HEK293 (cell line): Measurements from ENCODE around the gene EME1.

Source experiments
- CTCF ChIA-PET: fragments of 350-600 bp; formaldehyde crosslinking; extraction: SDS; loops from one replicate; lab custom pipeline; 2021; ENCODE audit warnings: antibody characterized with exemption; lab: Yijun Ruan, JAX
- POLR2A ChIA-PET: fragments of 300-600 bp; formaldehyde crosslinking; extraction: SDS; loops from one replicate; lab custom pipeline; 2020; ENCODE audit warnings: antibody characterized with exemption, inconsistent platforms; lab: Yijun Ruan, JAX
- H3K27ac ChIP-seq: fragments of 200-500 bp; sonication (Bioruptor generic); 2 replicates; pipeline ENCODE4 v1.5.1; 2014; ENCODE audit warnings: low read depth, low read length, control low read depth, inconsistent platforms; ENCODE audit errors: extremely low read depth
- H3K36me3 ChIP-seq, 2 experiments: fragments of 200-500 bp in 1 of 2; sonication (Bioruptor generic) in 1 of 2; 1 replicate in 1 of 2; 2 replicates in 1 of 2; pipeline ENCODE4 v1.5.1; 2014 to 2017; ENCODE audit warnings: inconsistent platforms in 2 of 2, low read length in 2 of 2; ENCODE audit not compliant: control insufficient read depth in 2 of 2, insufficient read depth in 1 of 2
- H3K4me1 ChIP-seq: fragments of 200-500 bp; sonication (Bioruptor generic); 2 replicates; pipeline ENCODE4 v1.5.1; 2014; ENCODE audit warnings: mild to moderate bottlenecking, low read length, inconsistent platforms; ENCODE audit not compliant: control insufficient read depth, insufficient read depth
- H3K4me3 ChIP-seq: 2 replicates; pipeline ENCODE4 v1.5.1; 2011; ENCODE audit warnings: low read depth, mild to moderate bottlenecking, control low read depth, low read length, moderate library complexity
- H3K9me3 ChIP-seq: fragments of 200-500 bp; sonication (Bioruptor generic); 2 replicates; pipeline ENCODE4 v1.5.1; 2014; ENCODE audit warnings: low read depth, low read length, inconsistent platforms; ENCODE audit not compliant: control insufficient read depth, insufficient read depth
- BCL11B ChIP-seq: fragments of 450-650 bp; formaldehyde crosslinking; IDR thresholded peaks from 2 replicates; pipeline ENCODE4 v1.5.1; 2016; ENCODE audit warnings: low read depth, missing biosample characterization, missing genetic modification characterization
- GFI1B ChIP-seq: fragments of 450-650 bp; formaldehyde crosslinking; IDR thresholded peaks from 2 replicates; pipeline ENCODE4 v1.5.1; 2016; ENCODE audit warnings: missing biosample characterization, missing genetic modification characterization
- KLF7 ChIP-seq: fragments of 450-650 bp; formaldehyde crosslinking; IDR thresholded peaks from 2 replicates; pipeline ENCODE4 v1.5.1; 2016; ENCODE audit warnings: missing biosample characterization, missing genetic modification characterization, borderline replicate concordance
- KLF9 ChIP-seq: fragments of 450-650 bp; formaldehyde crosslinking; IDR thresholded peaks from 2 replicates; pipeline ENCODE4 v1.5.1; 2016; ENCODE audit warnings: missing biosample characterization, missing genetic modification characterization, low read depth
- OVOL3 ChIP-seq: fragments of 450-650 bp; formaldehyde crosslinking; IDR thresholded peaks from 2 replicates; pipeline ENCODE4 v1.5.1; 2016; ENCODE audit warnings: missing biosample characterization, missing genetic modification characterization
- PRDM1 ChIP-seq: fragments of 450-650 bp; formaldehyde crosslinking; IDR thresholded peaks from 2 replicates; pipeline ENCODE4; 2016; ENCODE audit warnings: missing biosample characterization, missing genetic modification characterization
- REPIN1 ChIP-seq: fragments of 450-650 bp; formaldehyde crosslinking; IDR thresholded peaks from 2 replicates; pipeline ENCODE4 v1.5.1; 2017; ENCODE audit warnings: missing biosample characterization, missing genetic modification characterization, low read depth
- SALL2 ChIP-seq: fragments of 450-650 bp; formaldehyde crosslinking; IDR thresholded peaks from 2 replicates; pipeline ENCODE4 v1.5.0; 2017; ENCODE audit warnings: missing biosample characterization, mild to moderate bottlenecking, missing genetic modification characterization, borderline replicate concordance
- YY2 ChIP-seq: fragments of 450-650 bp; formaldehyde crosslinking; IDR thresholded peaks from 2 replicates; pipeline ENCODE4 v1.5.1; 2016; ENCODE audit warnings: missing biosample characterization, missing genetic modification characterization
- ZBTB1 ChIP-seq: fragments of 450-650 bp; formaldehyde crosslinking; IDR thresholded peaks from 2 replicates; pipeline ENCODE4 v1.5.1; 2016; ENCODE audit warnings: missing biosample characterization, missing genetic modification characterization
- ZBTB7A ChIP-seq: fragments of 450-650 bp; formaldehyde crosslinking; IDR thresholded peaks from 2 replicates; pipeline ENCODE4 v1.5.1; 2016; ENCODE audit warnings: low read depth, missing biosample characterization, missing genetic modification characterization
- ZFHX2 ChIP-seq: fragments of 450-650 bp; formaldehyde crosslinking; conservative IDR thresholded peaks from 2 replicates; pipeline ENCODE4 v1.5.1; 2016; ENCODE audit warnings: missing biosample characterization, missing genetic modification characterization
- ZFP3 ChIP-seq: fragments of 450-650 bp; formaldehyde crosslinking; IDR thresholded peaks from 2 replicates; pipeline ENCODE4 v1.5.1; 2016; ENCODE audit warnings: low read depth, missing biosample characterization, missing genetic modification characterization
- ZFP69B ChIP-seq: fragments of 450-650 bp; formaldehyde crosslinking; IDR thresholded peaks from 2 replicates; pipeline ENCODE4 v1.5.1; 2016; ENCODE audit warnings: missing biosample characterization, missing genetic modification characterization
- ZIC2 ChIP-seq: fragments of 450-650 bp; formaldehyde crosslinking; IDR thresholded peaks from 2 replicates; pipeline ENCODE4 v1.5.1; 2016; ENCODE audit warnings: missing biosample characterization, missing genetic modification characterization
- ZNF114 ChIP-seq: fragments of 450-650 bp; formaldehyde crosslinking; IDR thresholded peaks from 2 replicates; pipeline ENCODE4 v1.5.0; 2017; ENCODE audit warnings: missing biosample characterization, missing genetic modification characterization
- ZNF155 ChIP-seq: fragments of 450-650 bp; formaldehyde crosslinking; IDR thresholded peaks from 2 replicates; pipeline ENCODE4 v1.5.1; 2016; ENCODE audit warnings: missing biosample characterization, missing genetic modification characterization
- ZNF16 ChIP-seq: fragments of 450-650 bp; formaldehyde crosslinking; IDR thresholded peaks from 2 replicates; pipeline ENCODE4 v1.5.1; 2016; ENCODE audit warnings: low read depth, missing biosample characterization, missing genetic modification characterization
- ZNF2 ChIP-seq: fragments of 450-650 bp; formaldehyde crosslinking; IDR thresholded peaks from 2 replicates; pipeline ENCODE4 v1.5.1; 2016; ENCODE audit warnings: missing biosample characterization, missing genetic modification characterization
- ZNF221 ChIP-seq: fragments of 450-650 bp; formaldehyde crosslinking; IDR thresholded peaks from 2 replicates; pipeline ENCODE4 v1.5.1; 2017; ENCODE audit warnings: missing biosample characterization, missing genetic modification characterization, borderline replicate concordance
- ZNF266 ChIP-seq: fragments of 450-650 bp; formaldehyde crosslinking; IDR thresholded peaks from 2 replicates; pipeline ENCODE4 v1.5.1; 2016; ENCODE audit warnings: missing biosample characterization, missing genetic modification characterization, low read depth
- ZNF311 ChIP-seq: fragments of 450-650 bp; formaldehyde crosslinking; IDR thresholded peaks from 2 replicates; pipeline ENCODE4 v1.5.1; 2017; ENCODE audit warnings: missing biosample characterization, missing genetic modification characterization, borderline replicate concordance
- ZNF350 ChIP-seq: fragments of 450-650 bp; formaldehyde crosslinking; IDR thresholded peaks from 2 replicates; pipeline ENCODE4 v1.5.0; 2017; ENCODE audit warnings: missing biosample characterization, mild to moderate bottlenecking, missing genetic modification characterization
- ZNF391 ChIP-seq: fragments of 450-650 bp; formaldehyde crosslinking; IDR thresholded peaks from 2 replicates; pipeline ENCODE4 v1.5.1; 2016; ENCODE audit warnings: low read depth, missing biosample characterization, missing genetic modification characterization, borderline replicate concordance
- ZNF596 ChIP-seq: fragments of 450-650 bp; IDR thresholded peaks from 2 replicates; pipeline ENCODE4 v1.5.0; 2018; ENCODE audit warnings: missing biosample characterization, mild to moderate bottlenecking, missing genetic modification characterization, moderate library complexity
- ZNF677 ChIP-seq: fragments of 450-650 bp; IDR thresholded peaks from 2 replicates; pipeline ENCODE4 v1.5.0; 2018; ENCODE audit warnings: missing biosample characterization, mild to moderate bottlenecking, missing genetic modification characterization, moderate library complexity
- ZNF707 ChIP-seq: fragments of 450-650 bp; formaldehyde crosslinking; IDR thresholded peaks from 2 replicates; pipeline ENCODE4 v1.5.1; 2016; ENCODE audit warnings: missing biosample characterization, missing genetic modification characterization
- ZNF768 ChIP-seq: fragments of 450-650 bp; formaldehyde crosslinking; IDR thresholded peaks from 2 replicates; pipeline ENCODE4 v1.5.1; 2018; ENCODE audit warnings: missing biosample characterization, mild to moderate bottlenecking, missing genetic modification characterization
- ZSCAN23 ChIP-seq: fragments of 450-650 bp; formaldehyde crosslinking; IDR thresholded peaks from 2 replicates; pipeline ENCODE4 v1.5.1; 2016; ENCODE audit warnings: missing biosample characterization, missing genetic modification characterization

Gene EME1

DNA sequence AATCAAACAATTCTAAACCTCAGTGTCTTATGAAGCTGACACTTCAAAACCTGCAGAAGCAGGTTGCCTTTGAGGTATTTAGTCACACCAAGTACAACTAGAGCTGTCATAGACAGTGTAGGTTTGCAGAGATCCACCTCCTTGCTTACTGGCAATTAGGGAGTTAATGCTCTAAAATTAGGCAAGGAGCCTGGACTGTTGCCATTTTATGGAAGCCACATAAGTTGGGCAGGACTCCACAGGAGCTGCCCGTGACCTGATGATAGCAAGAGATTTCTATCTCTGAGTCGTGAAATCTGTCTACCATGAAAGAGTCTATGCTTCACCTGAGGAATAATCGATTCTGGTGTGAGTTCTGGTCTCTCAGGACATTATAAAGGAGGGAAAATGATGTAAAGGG lies 8.9 kb downstream of the EME1 start:
- peaks cover 64 to 98% of the 10 kb centered on the region in 2 experiments for H3K36me3 ChIP-seq
- H3K4me1 ChIP-seq, result no peaks in the 10 kb centered on the region
- CTCF ChIA-PET, result interaction anchor here (0.8 to 8.8 kb wide), 6 partner anchors 10 to 182 kb away, joined by 3 to 69 read pairs (median 8); partner anchors contain the start of genes LRRC59 and RSAD1
- POLR2A ChIA-PET, result interaction anchor here (0.8 to 5.5 kb wide), 7 partner anchors 9 to 84 kb away, joined by 3 to 41 read pairs (median 4); partner anchors contain the start of gene LRRC59
- no peak for TF ChIP-seq ZSCAN23 (tag by site-specific recombination)
- no peak for TF ChIP-seq ZNF350
- no peak for TF ChIP-seq ZNF391 (tag by site-specific recombination)
- no peak for TF ChIP-seq ZNF768 (tag by site-specific recombination)
- no peak for TF ChIP-seq BCL11B (tag by site-specific recombination)
- no peak for TF ChIP-seq SALL2 (tag by site-specific recombination)
- no peak for TF ChIP-seq ZFHX2 (tag by site-specific recombination)
- no peak for TF ChIP-seq ZNF2 (tag by site-specific recombination)
- TF ChIP-seq ZFP69B (tag by site-specific recombination), result no peak
- no peak for TF ChIP-seq GFI1B (tag by site-specific recombination)
- no peak for TF ChIP-seq ZNF677
- TF ChIP-seq ZNF221 (tag by site-specific recombination), result no peak
- TF ChIP-seq ZNF266 (tag by site-specific recombination), result no peak
- TF ChIP-seq OVOL3, result no peak
- TF ChIP-seq ZIC2 (tag by site-specific recombination), result no peak
- no peak for TF ChIP-seq REPIN1
- no peak for TF ChIP-seq ZNF16 (tag by site-specific recombination)
- TF ChIP-seq ZBTB1 (tag by site-specific recombination), result no peak
- no peak for TF ChIP-seq ZNF596 (tag by site-specific recombination)
- TF ChIP-seq, all 188 proteins: peak for 0
- H3K9me3 ChIP-seq, result no peaks in the 10 kb centered on the region
- no peak overlapping the region for H3K4me3 ChIP-seq
- peak overlapping the region; percentile 24; the same call in 1 of the 2 replicates for H3K27ac ChIP-seq

DNA sequence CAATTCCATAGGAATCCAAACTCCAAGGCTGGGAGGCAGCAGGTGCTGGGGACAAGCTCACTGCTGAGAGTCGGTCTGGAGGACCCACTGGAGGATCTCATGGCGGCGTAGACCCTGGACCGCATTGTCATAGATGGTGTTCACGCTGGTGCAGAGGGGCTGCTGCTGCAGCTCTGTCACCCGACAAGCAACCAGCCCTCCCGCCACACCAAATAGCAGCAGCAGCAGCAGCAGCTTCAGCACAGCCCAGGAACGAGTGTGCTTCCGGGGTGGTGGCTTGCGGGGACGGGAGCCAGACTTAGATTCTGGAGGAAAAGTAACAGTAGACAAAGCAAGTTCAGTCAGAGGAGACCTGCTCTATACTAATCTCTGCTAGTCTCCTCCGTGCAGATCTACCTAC lies 9.9 kb downstream of the EME1 start:
- H3K9me3 ChIP-seq, result no peaks in the 10 kb centered on the region
- ChIA-PET POLR2A (interaction anchor here (3.5 to 5.5 kb wide), 2 partner anchors 8 to 15 kb away, joined by 25 to 41 read pairs; partner anchors contain the start of gene LRRC59), CTCF (interaction anchor here (2.7 to 8.8 kb wide), 3 partner anchors 9 to 183 kb away, joined by 9 to 69 read pairs (median 21); partner anchors contain the start of gene LRRC59)
- TF ChIP-seq ZNF16 (tag by site-specific recombination) (no peak), ZNF155 (tag by site-specific recombination) (no peak), PRDM1 (tag by site-specific recombination) (no peak), YY2 (tag by site-specific recombination) (no peak), ZBTB7A (tag by site-specific recombination) (no peak), ZNF311 (tag by site-specific recombination) (no peak), ZFP3 (no peak), KLF7 (tag by site-specific recombination) (no peak), ZNF114 (tag by site-specific recombination) (no peak), ZNF707 (tag by site-specific recombination) (no peak), KLF9 (no peak)
- H3K4me3 ChIP-seq, result no peak overlapping the region
- no peaks in the 10 kb centered on the region for H3K4me1 ChIP-seq
- H3K27ac ChIP-seq, result no peak overlapping the region
- peaks cover 68 to 100% of the 10 kb centered on the region in 2 experiments for H3K36me3 ChIP-seq
